K562 (cell line): Measurements from ENCODE around the gene STK11. TPM values are rescaled to one million over a fixed set of nuclear protein-coding genes. Genes with fewer than 3 reads are reported as not detected.
A peak's percentile ranks its signal among the peaks of the same experiment; 100 is the strongest.

Source experiments
- ATF7 ChIP-seq: fragments of 450-650 bp; IDR thresholded peaks from 2 replicates; pipeline ENCODE4 v1.7.1; 2014; ENCODE audit warnings: mild to moderate bottlenecking, moderate library complexity
- CGGBP1 ChIP-seq: fragments of 250-450 bp; sonication (Bioruptor Pico); IDR thresholded peaks from 2 replicates; pipeline ENCODE4 v1.9.0; 2021; ENCODE audit warnings: mild to moderate bottlenecking
- CHD7 ChIP-seq: fragments of 200-600 bp; sonication (generic); IDR thresholded peaks from one replicate; pipeline ENCODE4 v1.6.1; 2012; ENCODE audit warnings: mild to moderate bottlenecking, low read depth, low read length, inconsistent platforms
- HCFC1 ChIP-seq: IDR thresholded peaks from 2 replicates; pipeline ENCODE4 v1.6.1; 2012; ENCODE audit warnings: low read depth, low read length, improper control_type of control experiment
- IRF1 ChIP-seq: sonication (generic); formaldehyde crosslinking; IDR thresholded peaks from 2 replicates; pipeline ENCODE4 v1.8.0; 2022; ENCODE audit warnings: missing genetic modification reagents, mild to moderate bottlenecking, borderline replicate concordance
- NEUROD1 ChIP-seq: fragments of 150-350 bp; IDR thresholded peaks from 2 replicates; pipeline ENCODE4 v1.6.1; 2014; ENCODE audit warnings: borderline replicate concordance, low read length, low read depth; ENCODE audit not compliant: partially characterized antibody
- RCOR1 ChIP-seq, 2 experiments: IDR thresholded peaks; 2 replicates each; pipeline ENCODE4 v1.6.1; 2012; ENCODE audit warnings: low read depth in 2 of 2, low read length in 2 of 2, borderline replicate concordance in 1 of 2, improper control_type of control experiment in 1 of 2
- SIRT6 ChIP-seq: IDR thresholded peaks from one replicate; pipeline ENCODE4 v1.6.1; 2012; ENCODE audit warnings: low read depth, mild to moderate bottlenecking, control low read depth, inconsistent platforms, low read length, moderate library complexity
- polyA plus RNA-seq, 8 experiments: library from polyadenylated mRNA; depleted of rRNA in 4 of 8; stranded (reverse) in 5 of 8; unstranded in 3 of 8; fragments of >200 nt; fragmentation: Nextera tagmentation in 2 of 8; fragmentation: Illumina TruSeq in 1 of 8; extraction: Ambion mirVana in 2 of 8; extraction: Trizol in 1 of 8; gene quantifications; 2 replicates each; pipeline versions ENCODE4 v1.2.1 to v1.2.3, GENCODE V29; 2011 to 2014; ENCODE audit warnings: inconsistent platforms in 1 of 8, missing spikeins in 1 of 8
- total RNA-seq, 7 experiments: library from RNA; depleted of rRNA in 6 of 7; stranded (reverse); fragments of >200 nt in 6 of 7; fragmentation: Illumina TruSeq in 2 of 7; extraction: Trizol in 2 of 7; gene quantifications; 2 replicates each; pipeline versions ENCODE4 v1.2.1 to v1.2.3, GENCODE V29; 2011 to 2021; ENCODE audit warnings: low replicate concordance in 1 of 7

STK11 gene
- total and polyA plus RNA-seq, 9 of the 15 experiments (the other 6 are each of a cell fraction or from before 2014, with no cell fraction given) = 0.15 to 96.5 (median 31.7) TPM

- TF ChIP-seq CHD7 (no peak), SIRT6 (no peak), HCFC1 (peak; percentile 11; the same call in 1 of the 2 replicates), RCOR1 (IDR thresholded peaks at IDR 0.05; ENCODE audit: borderline replicate concordance in 1 of 2, low read depth in 2 of 2, low read length in 2 of 2) (0 out of 4 replicates have a peak, but pooled peaks of 1 of the 2 experiments have one; percentile 30), CGGBP1 (CRISPR knock-in tag) (no peak), IRF1 (CRISPR knock-in tag) (no peak), NEUROD1 (no peak), ATF7 (peak; percentile 40; the same call in 1 of the 2 replicates)
Observed at GRCh38 chr19:1266129-1266915, 60.7 kb downstream of the STK11 start (continued).
